AG04449 (cell line): Measurements from ENCODE around the gene MDFI.

Experiments used
- CTCF ChIA-PET: fragments of 350-600 bp; formaldehyde crosslinking; extraction: SDS; loops from one replicate; lab custom pipeline; 2021; ENCODE audit warnings: antibody characterized with exemption; lab: Yijun Ruan, JAX
- POLR2A ChIA-PET: fragments of 400-600, 350-600 bp; formaldehyde crosslinking; extraction: SDS; loops from one replicate; lab custom pipeline; 2020; ENCODE audit warnings: antibody characterized with exemption, inconsistent platforms; lab: Yijun Ruan, JAX
- DNase-seq: peaks from one replicate; pipeline ENCODE4 v3.0.0-alpha.2; 2010; ENCODE audit warnings: low read depth, low spot score
- H3K4me3 ChIP-seq: 2 replicates; pipeline ENCODE4 v1.5.1; 2011; ENCODE audit warnings: low read depth, mild to moderate bottlenecking, control low read depth, low read length
- CTCF ChIP-seq: IDR thresholded peaks from one replicate; pipeline ENCODE4 v1.5.1; 2011; ENCODE audit warnings: mild to moderate bottlenecking, moderate library complexity, low read length, control low read depth, inconsistent platforms; ENCODE audit not compliant: insufficient read depth; ENCODE audit errors: missing control alignments

MDFI gene

GRCh38 chr6:41633056-41633634, 5.1 kb upstream of the MDFI start:
- no peak overlapping the region for H3K4me3 ChIP-seq
- DNase-seq, result no peak
- ChIA-PET CTCF (interaction anchor here (1.0 to 2.0 kb wide), 2 partner anchors 30 to 265 kb away, joined by 5 to 6 read pairs; no protein-coding TSS in a partner anchor), POLR2A (no interaction called here)
- no peak for TF ChIP-seq CTCF

- POLR2A ChIA-PET, result no interaction called here
- DNase-seq, result no peak
- no peak for TF ChIP-seq CTCF
- no peak overlapping the region for H3K4me3 ChIP-seq
- CTCF ChIA-PET, result interaction anchor here (1.1 to 2.0 kb wide), 2 partner anchors 12 to 32 kb away, joined by 3 to 5 read pairs; no protein-coding TSS in a partner anchor
Observed at GRCh38 chr6:41634657-41635056, 3.6 kb upstream of the MDFI start.

GRCh38 chr6:41635365-41635764, 2.9 kb upstream of the MDFI start:
- no peak overlapping the region for H3K4me3 ChIP-seq
- POLR2A ChIA-PET, result no interaction called here
- DNase-seq, result no peak
- CTCF ChIA-PET, result interaction anchor here (1.1 to 2.0 kb wide), 3 partner anchors 13 to 262 kb away, joined by 3 to 5 read pairs (median 4); no protein-coding TSS in a partner anchor
- no peak for TF ChIP-seq CTCF

- no peak overlapping the region for H3K4me3 ChIP-seq
- no peak for DNase-seq
- TF ChIP-seq CTCF, result no peak
- POLR2A ChIA-PET, result no interaction called here
- CTCF ChIA-PET, result interaction anchor here (1.1 to 1.5 kb wide), 4 partner anchors 34 to 265 kb away, joined by 3 to 9 read pairs (median 5); no protein-coding TSS in a partner anchor
Observed at GRCh38 chr6:41636833-41637193, 1.5 kb upstream of the MDFI start.

- H3K4me3 ChIP-seq, result peak overlapping the region; percentile 60
- ChIA-PET POLR2A (no interaction called here), CTCF (interaction anchor here (1.1 to 1.5 kb wide), 2 partner anchors 34 to 266 kb away, joined by 3 to 9 read pairs; no protein-coding TSS in a partner anchor)
- TF ChIP-seq CTCF, result no peak
- DNase-seq, result no peak
Observed at GRCh38 chr6:41637194-41638001, 870 bp upstream of the MDFI start.
